HepG2 (cell line): ENCODE data around the gene NDUFB10. TPM values are rescaled to one million over a fixed set of nuclear protein-coding genes. Genes with fewer than 3 reads are reported as not detected.

Experiments used
- HOXA5 ChIP-seq: sonication (generic); formaldehyde crosslinking; IDR thresholded peaks from 2 replicates; pipeline ENCODE4 v1.4.0; 2020; ENCODE audit warnings: missing genetic modification reagents
- IRF2 ChIP-seq: IDR thresholded peaks from 2 replicates; pipeline ENCODE4 v1.6.1; 2018; ENCODE audit warnings: missing genetic modification reagents, missing compliant biosample characterization
- MYNN ChIP-seq: sonication (generic); formaldehyde crosslinking; IDR thresholded peaks from 2 replicates; pipeline ENCODE4 v1.4.0; 2020; ENCODE audit warnings: mild to moderate bottlenecking, low read depth, missing genetic modification reagents
- PHF21A ChIP-seq: sonication (generic); formaldehyde crosslinking; IDR thresholded peaks from 2 replicates; pipeline ENCODE4 v1.5.0; 2020; ENCODE audit warnings: mild to moderate bottlenecking, missing genetic modification reagents
- RXRA ChIP-seq: sonication (generic); formaldehyde crosslinking; IDR thresholded peaks from 2 replicates; pipeline ENCODE4 v1.5.1; 2020; ENCODE audit warnings: missing genetic modification reagents
- SNAPC2 ChIP-seq: sonication (generic); formaldehyde crosslinking; IDR thresholded peaks from 2 replicates; pipeline ENCODE4 v1.8.1; 2022; ENCODE audit warnings: mild to moderate bottlenecking, missing genetic modification reagents
- XRCC5 ChIP-seq: fragments of 200-400 bp; formaldehyde crosslinking; optimal IDR thresholded peaks from 2 replicates; pipeline ENCODE3; 2017; ENCODE audit warnings: mild to moderate bottlenecking, low read length
- ZBTB21 ChIP-seq: sonication (generic); formaldehyde crosslinking; IDR thresholded peaks from 2 replicates; pipeline ENCODE4 v1.4.0; 2020; ENCODE audit warnings: missing genetic modification reagents
- ZFP36 ChIP-seq: fragments of 150-350 bp; IDR thresholded peaks from 2 replicates; pipeline ENCODE4 v1.6.1; 2018; ENCODE audit warnings: borderline replicate concordance, low read length, low read depth; ENCODE audit not compliant: partially characterized antibody
- ZNF562 ChIP-seq: sonication (generic); formaldehyde crosslinking; IDR thresholded peaks from 2 replicates; pipeline ENCODE4 v1.8.0; 2022; ENCODE audit warnings: missing genetic modification reagents, borderline replicate concordance
- ZNF660 ChIP-seq: sonication (generic); formaldehyde crosslinking; IDR thresholded peaks from 2 replicates; pipeline ENCODE4 v1.5.1; 2020; ENCODE audit warnings: mild to moderate bottlenecking, low read depth, missing genetic modification reagents, borderline replicate concordance
- ZNF674 ChIP-seq: sonication (generic); formaldehyde crosslinking; IDR thresholded peaks from 2 replicates; pipeline ENCODE4 v1.5.0; 2020; ENCODE audit warnings: low read depth, mild to moderate bottlenecking, missing genetic modification reagents
- polyA plus RNA-seq, 8 experiments: library from polyadenylated mRNA; depleted of rRNA in 3 of 8; stranded (reverse) in 7 of 8; unstranded in 1 of 8; fragments of >200 nt; fragmentation: Illumina TruSeq in 4 of 8; extraction: Trizol in 4 of 8; gene quantifications; 2 replicates each; pipeline versions ENCODE4 v1.2.1 to v1.2.3, GENCODE V29; 2011 to 2016; ENCODE audit warnings: low read depth in 4 of 8, missing spikeins in 1 of 8, mixed read lengths in 1 of 8; ENCODE audit not compliant: insufficient read depth in 1 of 8
- total RNA-seq, 5 experiments: library from RNA; depleted of rRNA; stranded (reverse); fragments of >200 nt; fragmentation: Illumina TruSeq; extraction: Trizol; gene quantifications; 2 replicates each; pipeline ENCODE4 v1.2.3, GENCODE V29; 2016; ENCODE audit warnings: low read depth in 1 of 5
- TF ChIP-seq, protein P1 (sequence below): sonication (generic); formaldehyde crosslinking; IDR thresholded peaks from 2 replicates; pipeline ENCODE4 v1.4.0; 2020; ENCODE audit warnings: missing genetic modification reagents
- TF ChIP-seq, protein P2 (sequence below): IDR thresholded peaks from 2 replicates; pipeline ENCODE4 v1.6.1; 2016; ENCODE audit warnings: missing genetic modification reagents, missing compliant biosample characterization
- TF ChIP-seq, protein P3 (sequence below), 2 experiments: sonication (generic) in 1 of 2; formaldehyde crosslinking in 1 of 2; IDR thresholded peaks; 2 replicates each; pipeline versions ENCODE4 v1.4.0 to v1.6.1; 2018 to 2020; ENCODE audit warnings: missing genetic modification reagents in 2 of 2, borderline replicate concordance in 1 of 2, low read depth in 1 of 2, mild to moderate bottlenecking in 1 of 2, missing biosample characterization in 1 of 2
- TF ChIP-seq, protein P4 (sequence below): sonication (generic); formaldehyde crosslinking; conservative IDR thresholded peaks from 2 replicates; pipeline ENCODE4 v1.4.0; 2020; ENCODE audit warnings: missing genetic modification reagents
- TF ChIP-seq, protein P5 (sequence below): sonication (generic); formaldehyde crosslinking; IDR thresholded peaks from 2 replicates; pipeline ENCODE4 v1.4.0; 2020; ENCODE audit warnings: missing genetic modification reagents
- TF ChIP-seq, protein P6 (sequence below): sonication (generic); formaldehyde crosslinking; IDR thresholded peaks from 2 replicates; pipeline ENCODE4 v1.5.1; 2020; ENCODE audit warnings: missing genetic modification reagents, mild to moderate bottlenecking, borderline replicate concordance

NDUFB10 gene
- total and polyA plus RNA-seq, 2 of the 13 experiments (the other 11 are each of a cell fraction or from before 2014, with no cell fraction given), result 68.6 to 157 TPM

DNA sequence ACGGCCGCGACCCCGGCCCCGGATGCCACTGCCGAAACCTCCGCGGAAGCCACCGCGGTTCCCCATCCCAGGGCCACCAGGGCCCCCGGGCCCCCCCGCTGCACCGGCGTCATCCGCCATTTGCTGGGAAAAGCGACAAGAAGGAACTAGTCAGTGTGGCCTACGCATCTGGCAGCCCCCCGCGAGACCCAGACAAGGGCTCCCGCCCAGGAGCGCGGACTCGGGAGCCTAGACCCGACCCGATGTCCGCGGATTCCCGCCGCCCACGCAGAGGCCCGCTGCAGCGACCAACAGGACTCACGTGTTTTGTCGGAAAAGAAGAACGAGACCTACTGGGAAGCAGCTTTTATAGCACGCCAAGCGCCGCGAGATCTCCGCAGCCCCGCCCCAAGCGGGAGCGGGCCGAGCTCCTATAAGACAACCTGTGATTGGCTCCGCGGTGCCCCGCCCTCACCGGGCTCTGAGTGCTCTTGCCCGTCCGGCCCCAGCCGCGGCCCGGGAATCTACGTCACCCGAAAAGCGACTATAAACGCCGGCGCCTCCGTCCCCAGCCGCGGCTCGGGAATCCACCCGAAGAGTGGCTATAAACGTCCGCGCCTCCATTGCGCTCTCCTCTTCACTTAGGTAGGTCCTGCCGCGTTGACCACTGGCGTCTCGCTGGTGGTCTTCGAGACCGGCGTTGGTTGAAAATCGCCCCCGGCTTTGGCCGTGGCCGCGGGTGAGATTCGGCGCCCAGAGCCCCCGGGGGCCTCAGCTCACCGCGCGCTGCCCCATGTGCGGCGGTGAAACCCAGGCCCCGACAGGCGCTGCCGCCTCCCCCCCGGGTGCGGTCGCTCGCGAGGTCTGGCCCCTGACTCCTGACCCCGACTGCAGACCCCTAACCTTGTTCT, 5.4 kb downstream of the NDUFB10 start, which contains the start of gene RPS2 (continued):
- TF ChIP-seq, protein P1, sequence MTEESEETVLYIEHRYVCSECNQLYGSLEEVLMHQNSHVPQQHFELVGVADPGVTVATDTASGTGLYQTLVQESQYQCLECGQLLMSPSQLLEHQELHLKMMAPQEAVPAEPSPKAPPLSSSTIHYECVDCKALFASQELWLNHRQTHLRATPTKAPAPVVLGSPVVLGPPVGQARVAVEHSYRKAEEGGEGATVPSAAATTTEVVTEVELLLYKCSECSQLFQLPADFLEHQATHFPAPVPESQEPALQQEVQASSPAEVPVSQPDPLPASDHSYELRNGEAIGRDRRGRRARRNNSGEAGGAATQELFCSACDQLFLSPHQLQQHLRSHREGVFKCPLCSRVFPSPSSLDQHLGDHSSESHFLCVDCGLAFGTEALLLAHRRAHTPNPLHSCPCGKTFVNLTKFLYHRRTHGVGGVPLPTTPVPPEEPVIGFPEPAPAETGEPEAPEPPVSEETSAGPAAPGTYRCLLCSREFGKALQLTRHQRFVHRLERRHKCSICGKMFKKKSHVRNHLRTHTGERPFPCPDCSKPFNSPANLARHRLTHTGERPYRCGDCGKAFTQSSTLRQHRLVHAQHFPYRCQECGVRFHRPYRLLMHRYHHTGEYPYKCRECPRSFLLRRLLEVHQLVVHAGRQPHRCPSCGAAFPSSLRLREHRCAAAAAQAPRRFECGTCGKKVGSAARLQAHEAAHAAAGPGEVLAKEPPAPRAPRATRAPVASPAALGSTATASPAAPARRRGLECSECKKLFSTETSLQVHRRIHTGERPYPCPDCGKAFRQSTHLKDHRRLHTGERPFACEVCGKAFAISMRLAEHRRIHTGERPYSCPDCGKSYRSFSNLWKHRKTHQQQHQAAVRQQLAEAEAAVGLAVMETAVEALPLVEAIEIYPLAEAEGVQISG (CRISPR knock-in tag), result peak; percentile 85
- TF ChIP-seq ZBTB21 (peak; percentile 9; the same call in 1 of the 2 replicates), MYNN (CRISPR knock-in tag) (peak; percentile 85; the same call in 1 of the 2 replicates), IRF2 (CRISPR knock-in tag) (peak; percentile 67; the same call in 1 of the 2 replicates), ZFP36 (no peak), HOXA5 (CRISPR knock-in tag) (peak; percentile 85; the same call in 1 of the 2 replicates), XRCC5 (peak; percentile 52), ZNF674 (CRISPR knock-in tag) (peak; percentile 60; the same call in 1 of the 2 replicates), ZNF562 (CRISPR knock-in tag) (no peak), SNAPC2 (CRISPR knock-in tag) (0 out of 2 replicates have a peak, but pooled peaks have one; percentile 41), RXRA (CRISPR knock-in tag) (no peak; the same call in 1 of the 2 replicates), ZNF660 (CRISPR knock-in tag) (no peak), PHF21A (CRISPR knock-in tag) (peak; percentile 70)
- TF ChIP-seq, protein P2, sequence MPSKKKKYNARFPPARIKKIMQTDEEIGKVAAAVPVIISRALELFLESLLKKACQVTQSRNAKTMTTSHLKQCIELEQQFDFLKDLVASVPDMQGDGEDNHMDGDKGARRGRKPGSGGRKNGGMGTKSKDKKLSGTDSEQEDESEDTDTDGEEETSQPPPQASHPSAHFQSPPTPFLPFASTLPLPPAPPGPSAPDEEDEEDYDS (CRISPR knock-in tag), result peak; percentile 96
- TF ChIP-seq, protein P3, sequence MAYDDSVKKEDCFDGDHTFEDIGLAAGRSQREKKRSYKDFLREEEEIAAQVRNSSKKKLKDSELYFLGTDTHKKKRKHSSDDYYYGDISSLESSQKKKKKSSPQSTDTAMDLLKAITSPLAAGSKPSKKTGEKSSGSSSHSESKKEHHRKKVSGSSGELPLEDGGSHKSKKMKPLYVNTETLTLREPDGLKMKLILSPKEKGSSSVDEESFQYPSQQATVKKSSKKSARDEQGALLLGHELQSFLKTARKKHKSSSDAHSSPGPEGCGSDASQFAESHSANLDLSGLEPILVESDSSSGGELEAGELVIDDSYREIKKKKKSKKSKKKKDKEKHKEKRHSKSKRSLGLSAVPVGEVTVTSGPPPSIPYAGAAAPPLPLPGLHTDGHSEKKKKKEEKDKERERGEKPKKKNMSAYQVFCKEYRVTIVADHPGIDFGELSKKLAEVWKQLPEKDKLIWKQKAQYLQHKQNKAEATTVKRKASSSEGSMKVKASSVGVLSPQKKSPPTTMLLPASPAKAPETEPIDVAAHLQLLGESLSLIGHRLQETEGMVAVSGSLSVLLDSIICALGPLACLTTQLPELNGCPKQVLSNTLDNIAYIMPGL (CRISPR knock-in tag; IDR thresholded peaks at IDR 0.05; ENCODE audit: borderline replicate concordance in 1 of 2, low read depth in 1 of 2), result peak; percentile 51 to 75; a peak in 3 of 4 replicates
- TF ChIP-seq, protein P4, sequence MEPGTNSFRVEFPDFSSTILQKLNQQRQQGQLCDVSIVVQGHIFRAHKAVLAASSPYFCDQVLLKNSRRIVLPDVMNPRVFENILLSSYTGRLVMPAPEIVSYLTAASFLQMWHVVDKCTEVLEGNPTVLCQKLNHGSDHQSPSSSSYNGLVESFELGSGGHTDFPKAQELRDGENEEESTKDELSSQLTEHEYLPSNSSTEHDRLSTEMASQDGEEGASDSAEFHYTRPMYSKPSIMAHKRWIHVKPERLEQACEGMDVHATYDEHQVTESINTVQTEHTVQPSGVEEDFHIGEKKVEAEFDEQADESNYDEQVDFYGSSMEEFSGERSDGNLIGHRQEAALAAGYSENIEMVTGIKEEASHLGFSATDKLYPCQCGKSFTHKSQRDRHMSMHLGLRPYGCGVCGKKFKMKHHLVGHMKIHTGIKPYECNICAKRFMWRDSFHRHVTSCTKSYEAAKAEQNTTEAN (CRISPR knock-in tag), result peak; percentile 70; the same call in 1 of the 2 replicates
- TF ChIP-seq, protein P5, sequence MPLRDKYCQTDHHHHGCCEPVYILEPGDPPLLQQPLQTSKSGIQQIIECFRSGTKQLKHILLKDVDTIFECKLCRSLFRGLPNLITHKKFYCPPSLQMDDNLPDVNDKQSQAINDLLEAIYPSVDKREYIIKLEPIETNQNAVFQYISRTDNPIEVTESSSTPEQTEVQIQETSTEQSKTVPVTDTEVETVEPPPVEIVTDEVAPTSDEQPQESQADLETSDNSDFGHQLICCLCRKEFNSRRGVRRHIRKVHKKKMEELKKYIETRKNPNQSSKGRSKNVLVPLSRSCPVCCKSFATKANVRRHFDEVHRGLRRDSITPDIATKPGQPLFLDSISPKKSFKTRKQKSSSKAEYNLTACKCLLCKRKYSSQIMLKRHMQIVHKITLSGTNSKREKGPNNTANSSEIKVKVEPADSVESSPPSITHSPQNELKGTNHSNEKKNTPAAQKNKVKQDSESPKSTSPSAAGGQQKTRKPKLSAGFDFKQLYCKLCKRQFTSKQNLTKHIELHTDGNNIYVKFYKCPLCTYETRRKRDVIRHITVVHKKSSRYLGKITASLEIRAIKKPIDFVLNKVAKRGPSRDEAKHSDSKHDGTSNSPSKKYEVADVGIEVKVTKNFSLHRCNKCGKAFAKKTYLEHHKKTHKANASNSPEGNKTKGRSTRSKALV (CRISPR knock-in tag), result peak; percentile 79; the same call in 1 of the 2 replicates
- TF ChIP-seq, protein P6, sequence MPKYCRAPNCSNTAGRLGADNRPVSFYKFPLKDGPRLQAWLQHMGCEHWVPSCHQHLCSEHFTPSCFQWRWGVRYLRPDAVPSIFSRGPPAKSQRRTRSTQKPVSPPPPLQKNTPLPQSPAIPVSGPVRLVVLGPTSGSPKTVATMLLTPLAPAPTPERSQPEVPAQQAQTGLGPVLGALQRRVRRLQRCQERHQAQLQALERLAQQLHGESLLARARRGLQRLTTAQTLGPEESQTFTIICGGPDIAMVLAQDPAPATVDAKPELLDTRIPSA (CRISPR knock-in tag), result peak; percentile 79; the same call in 1 of the 2 replicates
